ENCODE data around the gene SMYD3. TPM values are rescaled to one million over a fixed set of nuclear protein-coding genes. Genes with fewer than 3 reads are reported as not detected.

SMYD3 gene
- total RNA-seq, 1 donor from 2014 or later: 23.5 TPM

DNA sequence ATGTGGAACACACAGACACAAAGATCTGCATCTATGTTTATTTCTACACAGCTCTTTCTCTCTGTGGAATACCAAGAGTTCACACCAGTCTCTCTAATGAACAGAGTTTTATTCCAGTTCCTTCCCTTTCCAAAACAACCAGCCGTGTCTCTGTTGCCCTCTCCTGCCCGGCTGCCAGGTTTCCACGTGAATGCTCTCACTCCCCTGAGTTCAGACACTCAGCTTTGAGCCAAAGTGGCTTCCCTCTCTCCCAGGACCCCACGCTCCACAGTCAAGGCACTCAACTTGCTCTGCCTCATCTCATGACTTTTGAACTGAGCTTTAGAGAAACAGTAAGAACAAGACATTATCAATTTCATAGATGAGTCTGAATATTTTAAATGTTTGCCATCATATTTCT lies 488.9 kb downstream of the SMYD3 start:
- DNase-seq: no peak

DNA sequence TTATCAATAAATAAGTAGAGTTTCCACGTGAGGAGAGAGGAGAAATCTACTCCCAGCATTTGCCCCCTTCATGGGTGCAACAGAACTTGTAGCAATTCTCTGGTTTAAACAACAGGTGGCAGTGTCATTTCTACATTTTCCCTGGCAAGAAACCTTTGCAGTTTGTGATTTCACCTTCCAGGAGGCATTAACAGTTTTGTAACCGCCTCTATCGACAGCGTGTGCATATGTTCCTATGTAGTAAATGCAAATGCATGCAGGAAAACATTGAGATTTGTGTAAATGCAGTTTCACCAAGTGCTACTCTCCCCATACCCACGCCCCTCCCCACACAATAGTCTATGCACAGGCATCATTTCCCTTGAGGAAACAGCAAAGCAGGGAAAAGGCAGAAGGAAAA lies 494.7 kb downstream of the SMYD3 start:
- DNase-seq: peak; percentile 44

DNA sequence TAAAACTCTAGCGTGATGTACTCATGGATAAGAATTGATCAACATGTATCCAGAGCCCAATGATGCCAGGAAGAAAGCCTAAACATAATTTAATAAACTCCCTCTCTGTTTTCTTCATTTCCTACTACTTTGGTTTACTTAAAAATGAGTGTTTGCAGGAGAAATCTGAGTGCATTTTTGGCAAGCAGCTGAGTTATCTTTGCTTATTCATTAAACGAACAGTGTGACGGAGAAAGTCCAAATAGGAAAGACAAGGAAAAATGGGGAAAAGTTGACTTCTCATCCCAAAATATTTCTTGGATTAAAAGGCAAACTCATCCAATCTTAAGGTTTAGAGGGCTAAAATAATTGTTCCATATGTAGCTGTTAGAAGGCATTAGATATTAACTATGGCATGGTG lies 496.7 kb downstream of the SMYD3 start:
- DNase-seq: no peak

DNA sequence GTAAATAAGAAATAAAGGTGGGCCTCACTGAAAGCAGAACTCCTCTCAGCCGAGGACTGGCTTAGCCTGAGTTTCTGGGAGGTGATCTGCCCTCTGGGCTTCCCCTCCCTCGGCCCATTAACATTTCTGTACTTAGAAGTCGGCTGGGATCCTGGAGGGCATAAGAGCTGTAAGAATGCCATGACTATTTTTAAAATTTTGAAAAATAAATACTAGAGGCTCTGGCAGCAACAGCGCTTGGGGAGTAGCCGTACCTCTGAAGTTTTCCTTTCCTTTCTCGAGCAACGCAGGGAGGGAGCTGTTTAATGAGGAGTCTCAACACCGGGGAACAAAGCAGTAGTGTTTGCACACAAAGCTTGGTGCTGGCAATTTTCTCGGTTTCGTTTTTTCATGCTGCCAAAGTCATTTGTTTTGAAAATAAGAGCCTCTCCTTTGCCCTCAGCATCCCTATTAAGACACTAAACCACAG lies 498.7 kb downstream of the SMYD3 start:
- DNase-seq: peak; percentile 60

DNA sequence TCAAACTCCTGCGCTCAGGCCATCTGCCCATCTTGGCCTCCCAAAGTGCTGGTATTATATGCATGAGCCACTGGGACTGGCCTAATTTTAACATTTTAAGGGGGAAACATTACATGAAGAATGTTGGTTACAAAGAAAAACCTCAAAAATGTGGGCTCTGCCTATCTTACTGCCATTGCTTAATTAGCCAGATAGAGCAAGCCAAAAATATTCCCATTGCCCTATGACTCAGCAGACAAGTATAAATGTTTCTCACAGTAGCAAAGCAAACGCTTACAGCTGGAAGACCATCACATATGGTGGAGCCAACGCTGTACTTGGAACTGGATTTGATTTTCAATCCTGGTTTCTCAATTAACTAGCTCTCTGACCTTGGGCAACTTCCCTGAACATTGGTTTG lies 502.0 kb downstream of the SMYD3 start:
- no peak for DNase-seq

DNA sequence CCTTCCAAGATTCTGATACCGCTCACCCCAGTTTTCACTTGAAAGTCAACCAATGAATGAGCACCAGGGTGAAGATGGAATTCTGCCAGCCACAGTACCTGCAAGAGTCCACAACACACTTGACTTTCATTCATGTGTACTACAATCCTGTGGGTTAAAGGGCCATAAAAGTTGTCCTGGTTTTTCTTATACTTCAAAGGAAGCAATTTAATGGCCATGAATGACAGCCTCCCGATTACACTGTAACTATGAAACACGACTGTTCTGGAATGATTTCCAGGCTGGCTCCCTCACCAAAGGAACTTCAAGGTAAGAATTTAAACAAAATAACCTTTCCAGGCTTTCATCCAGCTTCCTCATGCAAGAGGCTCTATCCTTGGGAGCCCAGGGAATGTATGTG lies 502.8 kb downstream of the SMYD3 start:
- no peak for DNase-seq

DNA sequence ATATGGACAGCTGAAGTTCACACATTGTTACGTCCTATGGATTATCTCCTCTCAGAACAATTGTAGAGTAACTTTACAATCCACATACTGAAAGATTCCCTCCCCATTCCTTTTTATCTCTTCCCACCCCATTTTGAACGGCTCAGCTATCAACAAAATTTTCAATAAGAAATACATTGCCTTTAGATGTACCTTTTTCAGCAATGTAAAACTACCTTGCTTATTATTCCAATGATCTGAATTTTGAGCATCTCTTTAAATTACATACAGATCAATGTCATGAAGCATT lies 503.7 kb downstream of the SMYD3 start:
- DNase-seq: no peak

DNA sequence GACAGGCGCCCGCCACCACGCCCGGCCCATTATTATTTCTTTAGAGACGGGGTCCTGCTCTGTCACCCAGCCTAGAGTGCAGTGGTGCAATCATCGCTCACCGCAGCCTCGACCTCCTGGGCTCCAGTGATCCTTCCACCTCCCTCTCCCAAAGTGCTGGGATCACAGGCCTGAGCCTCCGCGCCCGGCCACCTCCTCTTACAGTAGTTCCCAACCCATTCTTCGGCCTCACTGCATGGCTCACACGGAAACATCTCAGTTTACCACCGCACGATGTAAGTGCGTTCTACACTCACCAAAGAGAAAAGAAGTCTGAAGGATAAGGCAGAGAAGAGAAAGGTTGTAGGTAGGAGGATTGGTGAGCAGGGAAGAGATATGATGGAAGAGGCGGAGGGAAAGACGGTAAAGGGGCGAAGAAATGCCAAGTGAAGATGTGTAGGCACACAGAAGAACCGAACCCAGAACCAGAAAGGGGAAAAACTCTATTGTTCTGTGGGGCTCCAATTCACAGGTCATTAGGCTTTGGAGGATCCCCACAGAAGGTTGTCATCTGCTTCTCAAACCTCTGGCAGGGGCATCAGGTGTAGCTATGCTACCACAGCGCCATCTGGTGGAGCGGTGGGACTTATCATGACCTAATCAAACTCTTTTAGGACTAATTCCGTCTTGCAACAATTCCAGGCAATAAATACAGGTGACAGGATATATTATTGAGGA lies 504.2 kb downstream of the SMYD3 start:
- peak; percentile 93 for DNase-seq

DNA sequence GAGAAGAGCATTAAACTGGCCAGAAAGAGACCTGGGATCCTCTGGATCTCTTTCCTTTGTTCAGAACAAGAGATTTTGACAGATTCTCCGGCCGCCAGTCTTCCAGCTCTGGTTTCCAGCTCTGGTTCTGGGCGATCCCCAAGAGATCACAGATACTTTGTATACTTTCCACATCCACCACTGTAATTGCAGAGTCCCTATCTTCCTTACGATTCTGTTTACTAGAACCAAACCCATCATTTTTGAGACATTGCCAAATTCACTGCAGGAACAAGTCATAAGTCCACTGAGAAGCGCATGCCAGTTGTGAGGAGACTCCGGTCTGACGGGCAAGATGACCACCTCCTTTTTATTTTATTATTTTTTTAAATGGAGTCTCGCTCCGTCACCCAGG lies 505.2 kb downstream of the SMYD3 start:
- DNase-seq: no peak

DNA sequence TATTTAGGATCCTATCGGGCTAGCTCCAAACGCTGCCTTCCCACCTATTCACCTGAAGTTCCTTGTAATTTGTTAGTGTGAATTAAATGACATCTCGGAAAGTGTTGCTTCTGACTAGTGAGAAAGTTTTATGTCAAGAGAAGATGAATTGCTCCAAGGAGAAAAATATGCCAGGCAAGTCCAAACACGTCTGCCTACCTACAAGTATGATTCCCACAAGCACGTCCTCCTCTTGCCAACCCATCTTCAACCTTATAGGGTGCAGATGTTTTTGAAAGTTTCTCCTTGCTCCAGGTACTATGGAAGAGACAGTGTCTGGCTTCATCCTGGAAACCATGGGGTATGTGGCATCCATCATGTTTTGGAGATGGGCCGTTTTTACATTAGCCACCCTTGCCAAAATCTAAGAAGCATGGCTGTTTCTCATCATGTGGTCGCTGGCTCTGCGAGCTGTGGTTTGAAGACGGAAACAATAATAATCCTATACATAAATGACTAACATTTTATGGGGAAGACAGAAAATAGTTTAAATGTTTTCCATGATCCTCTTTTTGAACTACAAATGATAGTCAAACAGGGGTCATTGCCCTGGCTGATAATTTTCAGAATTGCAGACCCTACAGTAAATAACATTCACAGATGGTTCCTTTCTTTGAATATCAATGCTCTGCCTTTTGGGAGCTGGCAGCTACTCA lies 505.8 kb downstream of the SMYD3 start:
- peak; percentile 25 for DNase-seq

DNA sequence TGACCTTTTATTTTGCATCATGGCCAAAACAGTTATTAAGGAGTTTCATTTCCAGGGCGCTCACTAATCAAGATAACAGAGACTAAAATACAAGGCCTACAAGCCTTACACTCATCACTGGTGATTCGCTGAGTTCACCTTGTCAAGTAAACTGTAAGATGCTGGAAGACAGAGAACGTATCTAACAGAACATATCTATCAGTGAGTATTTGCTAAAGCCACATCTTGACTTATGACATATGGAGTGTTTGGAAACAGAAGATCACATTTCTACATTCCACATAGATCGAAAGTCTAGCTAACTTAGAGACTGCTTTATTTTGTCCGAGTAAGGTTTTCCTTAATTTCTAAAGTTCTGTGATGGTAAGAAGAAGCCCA lies 506.5 kb downstream of the SMYD3 start:
- DNase-seq: no peak

DNA sequence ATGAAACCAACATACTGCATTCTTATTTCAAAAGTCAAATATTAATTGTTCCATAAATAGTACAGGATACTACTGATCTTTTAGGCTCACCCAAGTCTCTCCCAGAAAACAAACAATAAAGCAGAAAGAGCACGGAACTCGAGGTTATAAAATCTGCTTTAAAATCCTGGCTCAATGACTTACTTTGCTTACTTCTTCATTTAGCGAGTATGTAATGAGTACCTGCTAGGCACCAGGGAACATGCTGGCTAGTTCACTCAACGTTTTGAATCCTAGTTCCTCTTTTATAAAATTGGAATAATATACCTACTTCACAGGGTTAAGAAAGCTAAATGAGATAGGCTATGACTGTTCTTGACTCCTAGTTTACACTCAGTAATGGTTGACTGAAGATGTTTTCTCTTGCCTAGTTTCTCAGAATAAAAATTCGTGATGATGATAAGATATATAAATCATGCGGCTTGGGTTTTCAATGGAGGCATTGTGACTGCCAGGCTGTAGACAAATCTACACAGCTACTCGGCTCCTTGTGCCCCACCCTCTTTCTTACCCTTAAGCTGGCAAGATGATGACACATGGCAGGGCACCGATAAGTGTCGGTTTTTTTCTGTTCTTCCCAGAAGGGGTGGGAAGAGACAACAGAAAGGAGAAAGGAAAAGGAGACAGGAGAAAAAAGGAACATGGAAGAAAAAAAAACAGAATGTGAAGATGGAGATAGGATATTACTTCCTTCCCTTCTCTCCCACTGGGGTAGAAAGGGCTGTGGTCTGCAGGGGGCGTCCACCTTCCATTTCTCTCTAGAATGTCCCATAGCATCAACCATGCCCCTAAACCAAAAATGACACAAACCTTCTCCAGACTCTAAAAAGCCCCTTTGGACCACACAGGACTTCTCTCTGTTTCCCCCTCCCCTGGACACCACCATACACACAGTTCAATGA lies 507.1 kb downstream of the SMYD3 start:
- no peak for DNase-seq

DNA sequence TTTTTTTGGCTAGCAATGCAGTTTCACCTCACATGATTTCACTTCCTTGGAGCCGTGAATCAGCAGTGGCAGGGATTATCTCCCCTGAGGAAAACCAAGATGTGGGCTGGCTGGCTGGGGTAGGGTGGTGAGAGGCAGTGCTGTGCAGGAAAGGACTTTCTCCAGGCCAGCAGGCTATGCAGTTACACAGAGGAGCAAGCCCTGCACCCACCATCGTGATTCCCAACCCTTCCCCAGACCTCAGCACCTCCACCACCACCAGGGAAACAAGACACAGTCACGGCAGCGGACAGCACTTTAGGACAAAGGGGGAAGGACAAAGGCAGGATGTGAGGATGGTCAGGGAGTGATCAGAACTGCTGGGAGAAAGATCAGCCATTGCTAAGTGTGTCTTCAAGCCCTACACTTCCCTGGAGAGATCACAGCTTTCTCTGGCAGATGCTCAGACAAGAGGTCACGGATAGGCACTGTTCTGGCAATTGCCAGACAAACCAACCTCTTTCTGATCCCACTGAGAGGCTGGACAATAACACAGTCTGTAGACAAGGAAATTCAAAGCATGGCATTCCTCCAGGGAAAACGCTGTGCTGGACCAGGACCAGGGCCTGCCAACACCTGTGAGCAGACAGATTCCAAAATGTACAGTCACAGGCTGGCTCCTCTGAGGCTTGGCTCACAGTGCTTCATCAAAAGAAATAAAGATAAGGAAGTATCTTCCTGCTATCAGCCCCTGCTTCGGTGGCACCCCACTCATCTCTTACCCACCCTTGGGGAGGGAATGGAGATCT lies 509.4 kb downstream of the SMYD3 start:
- DNase-seq: no peak

DNA sequence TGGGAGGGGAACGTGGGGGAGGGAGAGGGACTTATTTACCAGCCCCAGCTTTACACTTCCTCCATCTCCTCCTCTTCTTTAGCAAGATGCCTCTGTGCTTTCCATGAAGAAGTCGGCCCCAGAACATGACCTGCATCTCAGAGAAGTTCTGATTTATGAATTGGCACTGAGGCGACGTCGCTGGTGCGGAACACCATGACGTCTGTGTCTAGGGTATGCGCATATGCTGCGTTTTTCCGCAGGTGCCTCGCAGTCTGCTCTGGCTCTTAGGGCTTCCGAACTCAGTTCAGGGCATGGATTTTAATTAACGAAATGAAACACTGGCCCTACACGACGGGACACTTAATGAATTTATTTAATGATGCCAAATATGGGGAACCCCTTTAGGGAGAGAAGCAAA lies 510.3 kb downstream of the SMYD3 start:
- DNase-seq: no peak

DNA sequence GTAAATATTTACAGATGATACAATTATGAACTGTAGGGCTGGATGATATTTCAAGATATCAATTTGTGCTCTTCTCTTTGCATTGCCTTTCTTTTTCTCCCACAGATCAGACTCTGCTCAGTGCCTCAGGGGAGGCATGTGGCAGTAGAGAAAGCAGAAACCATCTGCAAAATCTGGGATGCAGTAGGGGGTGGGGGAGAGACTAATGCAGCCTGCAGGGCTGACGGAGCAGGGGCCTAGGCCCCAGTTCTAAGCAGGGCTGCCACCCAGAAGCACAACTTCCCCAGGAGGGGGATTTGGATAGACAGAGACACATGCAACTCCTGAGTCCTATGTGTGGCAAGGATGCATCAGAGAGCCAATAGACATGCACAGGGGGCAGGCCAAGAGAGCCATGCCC lies 511.6 kb downstream of the SMYD3 start:
- no peak for DNase-seq

DNA sequence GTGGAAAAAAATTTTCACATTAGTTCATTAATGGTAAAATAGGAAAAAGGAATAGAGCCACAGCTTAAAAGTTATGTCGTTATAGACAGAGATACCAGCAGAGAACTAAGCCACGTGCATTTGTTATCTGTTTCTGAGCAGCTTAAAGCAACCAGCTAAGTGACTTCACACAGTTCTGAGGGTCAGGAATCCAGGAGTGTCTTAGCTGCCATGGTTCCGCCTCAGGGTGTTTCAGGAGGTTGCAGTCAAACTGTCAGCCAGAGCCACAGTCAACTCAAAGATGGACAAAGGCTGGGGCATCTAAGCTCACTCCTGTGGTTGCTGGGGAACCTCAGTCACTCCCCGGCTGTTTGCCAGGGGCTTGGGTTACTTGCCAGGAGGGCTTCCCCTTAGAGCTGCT lies 515.8 kb downstream of the SMYD3 start:
- DNase-seq: no peak

DNA sequence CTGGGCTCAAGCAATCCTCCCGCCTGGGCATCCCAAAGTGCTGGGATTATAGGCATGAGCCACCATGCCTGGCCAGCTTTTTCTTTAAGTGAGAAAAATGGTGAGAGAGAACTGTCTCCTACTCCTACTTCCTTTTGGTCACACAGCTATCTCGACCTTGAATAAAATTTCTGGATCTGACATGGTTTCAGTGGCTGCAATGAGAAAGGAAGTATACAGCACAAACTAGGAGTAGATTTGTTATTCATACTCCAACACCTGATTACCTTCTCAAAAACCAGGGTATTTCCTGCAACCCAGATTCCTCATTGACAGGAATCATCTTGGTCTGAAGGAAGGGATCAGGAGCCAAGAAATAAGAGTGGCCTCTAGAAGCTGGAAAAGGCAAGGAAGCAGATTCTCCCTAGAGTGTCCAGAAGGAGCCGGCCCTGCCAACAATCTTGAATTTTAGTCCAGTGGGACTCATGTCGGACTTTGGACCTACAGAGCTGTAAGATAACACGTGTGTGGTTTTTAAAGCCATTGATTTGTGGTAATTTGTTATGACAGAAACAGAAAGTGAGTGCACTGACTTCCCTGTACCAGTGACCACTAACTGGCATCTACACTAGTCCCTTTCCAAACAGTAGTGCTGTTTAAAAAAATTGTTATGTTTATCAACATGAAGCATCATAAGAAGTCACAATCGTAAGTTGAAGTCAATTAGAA lies 516.6 kb downstream of the SMYD3 start:
- DNase-seq: no peak

DNA sequence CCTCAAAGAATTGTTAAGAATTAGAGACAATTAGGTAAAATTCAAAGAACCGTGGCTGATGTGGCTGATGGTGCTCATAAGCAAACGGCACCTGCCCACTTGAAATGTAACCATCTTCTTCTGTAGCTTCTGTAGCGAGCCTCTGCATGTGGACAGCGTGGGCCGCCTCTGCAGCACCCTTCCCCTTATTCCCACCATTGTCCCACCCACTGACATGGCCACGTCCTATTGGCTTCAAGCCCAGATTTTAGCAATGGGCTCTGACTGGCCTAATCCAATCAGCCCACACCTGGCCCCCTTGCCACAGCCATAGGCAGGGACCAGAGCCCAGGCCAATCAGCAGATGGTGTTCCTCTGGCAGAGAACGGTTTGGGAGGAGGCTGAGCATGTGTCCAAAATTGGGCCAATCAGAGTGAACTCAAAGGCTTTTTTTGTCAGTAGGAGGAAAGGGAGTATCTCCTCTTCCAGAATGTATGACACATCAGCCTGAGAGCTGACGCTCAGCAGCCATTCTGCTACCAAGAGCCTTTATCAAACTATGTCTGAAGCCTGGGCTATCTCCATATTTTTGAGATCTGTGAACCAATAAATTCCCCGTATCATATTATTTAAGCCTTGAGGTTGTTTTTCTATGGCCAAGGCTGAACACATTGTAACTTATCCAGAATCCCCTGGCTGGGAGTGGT lies 518.5 kb downstream of the SMYD3 start:
- no peak for DNase-seq

DNA sequence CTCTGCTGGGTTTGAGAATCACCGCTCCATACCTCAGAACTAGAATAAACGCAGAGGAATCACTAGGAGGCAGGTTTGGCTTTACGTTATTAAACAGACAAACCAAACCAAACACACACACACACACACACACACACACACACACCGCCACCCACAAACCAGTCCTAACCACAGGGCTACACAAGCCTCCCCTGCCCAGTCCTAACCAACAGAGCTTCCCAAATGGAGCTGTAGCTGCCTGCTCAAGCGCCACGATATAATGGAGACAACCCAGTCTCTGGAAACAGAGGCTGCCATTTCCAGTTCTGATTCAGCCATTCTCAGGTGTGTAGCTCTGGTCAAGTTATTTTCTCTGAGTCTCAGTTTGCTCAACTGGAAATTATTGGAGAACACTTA lies 519.1 kb downstream of the SMYD3 start:
- no peak for DNase-seq

DNA sequence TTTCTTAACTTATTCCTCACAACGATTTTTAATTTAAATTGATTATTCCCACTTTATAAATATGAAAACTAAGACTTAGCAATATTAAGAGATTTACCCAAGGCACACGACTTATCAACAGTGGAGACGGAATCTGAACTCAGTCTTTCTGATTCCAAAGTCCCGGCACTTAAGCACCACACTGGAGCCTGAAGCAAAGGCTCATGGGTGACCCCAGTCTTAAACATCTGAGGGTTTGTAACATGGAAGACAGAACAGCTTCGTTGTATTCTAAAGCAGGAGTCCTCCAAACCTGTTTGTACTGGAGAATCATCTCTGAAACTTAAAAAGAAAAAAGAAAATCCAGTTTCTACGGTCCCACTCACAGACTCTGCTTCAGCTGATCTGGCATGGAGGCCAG lies 519.5 kb downstream of the SMYD3 start:
- DNase-seq: no peak

DNA sequence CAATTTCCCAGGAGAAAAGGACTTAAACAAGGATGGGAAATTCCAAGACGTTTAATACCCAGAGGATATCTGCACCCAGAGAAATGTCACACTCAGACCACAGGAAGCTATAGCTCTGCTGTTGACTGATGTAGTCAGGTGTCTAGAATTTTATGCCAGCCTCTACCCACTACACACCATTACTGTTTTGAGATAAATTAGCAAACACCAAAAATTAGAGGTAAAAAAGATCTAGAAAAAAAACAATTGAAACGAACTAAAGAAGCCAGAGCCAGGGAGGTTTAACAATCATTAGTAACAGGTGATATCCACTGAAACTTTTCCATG lies 519.9 kb downstream of the SMYD3 start:
- no peak for DNase-seq

Measured in tongue (tissue), 2 donors.